HG03139 (cell line): Measurements from ENCODE around the gene GSTM2.
"Not testable (repeated sequence)": the region's sequence is repeated elsewhere in the genome, so short reads cannot be mapped to it uniquely, and the experiment has no call there.

Experiments
- ATAC-seq: cut with Tn5 transposase; IDR thresholded peaks from one replicate; pipeline ENCODE4 v1.9.1; 2021; ENCODE audit not compliant: unreplicated experiment

GSTM2 gene

GRCh38 chr1:109673861-109674260 lies 6.0 kb downstream of the GSTM2 start:
- not testable (repeated sequence) for ATAC-seq

DNA sequence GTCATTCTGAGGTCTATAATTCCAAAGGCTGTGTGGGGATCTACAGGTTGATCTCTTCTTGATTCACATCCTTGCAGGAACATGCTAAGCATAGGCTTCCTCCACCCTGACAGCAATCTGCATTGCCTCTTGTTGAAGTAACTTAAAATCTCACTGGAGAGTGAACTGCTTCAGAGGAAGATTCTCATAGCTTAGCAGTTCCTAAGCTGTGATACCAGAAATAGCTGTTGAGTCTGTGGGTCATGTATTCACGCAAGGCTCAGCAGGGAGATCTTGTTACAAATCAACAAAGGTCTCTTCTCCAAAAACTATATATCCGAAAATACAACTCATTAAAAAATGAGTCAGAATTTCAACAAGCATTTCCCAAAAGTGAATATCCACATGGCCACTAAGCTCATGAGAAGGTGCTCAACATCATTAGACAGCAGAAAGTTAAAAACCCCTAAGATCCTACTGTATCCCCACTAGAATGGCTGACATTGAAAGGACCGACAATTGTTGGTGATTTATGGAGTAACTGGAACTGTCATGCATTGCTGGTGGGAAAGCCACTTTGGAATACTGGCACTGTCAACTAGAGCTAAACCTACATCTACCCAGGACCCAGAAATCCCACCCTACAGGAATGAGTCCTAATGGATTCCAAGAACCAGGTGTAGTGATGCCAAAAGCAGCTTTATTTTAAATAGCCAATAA lies 9.0 kb downstream of the GSTM2 start:
- not testable (repeated sequence) for ATAC-seq

DNA sequence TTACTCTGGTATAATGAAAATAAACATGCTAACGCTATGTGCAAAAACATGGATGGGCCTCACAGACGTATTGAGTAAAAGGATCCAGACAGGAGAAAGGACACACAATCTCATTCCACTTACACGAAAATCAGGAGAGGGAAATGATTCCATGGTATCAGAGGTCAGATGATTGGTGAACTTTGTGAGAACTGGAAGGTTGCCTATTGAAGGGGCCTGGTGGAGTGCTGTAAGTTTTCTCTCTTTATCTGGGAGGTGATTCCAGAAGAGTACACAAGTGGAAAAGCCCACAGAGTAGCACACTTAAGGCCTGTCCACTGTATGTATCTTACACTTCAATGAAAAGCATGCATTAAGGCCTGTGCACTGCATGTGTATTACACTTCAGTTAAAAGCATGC lies 9.6 kb downstream of the GSTM2 start:
- ATAC-seq, result no peak

DNA sequence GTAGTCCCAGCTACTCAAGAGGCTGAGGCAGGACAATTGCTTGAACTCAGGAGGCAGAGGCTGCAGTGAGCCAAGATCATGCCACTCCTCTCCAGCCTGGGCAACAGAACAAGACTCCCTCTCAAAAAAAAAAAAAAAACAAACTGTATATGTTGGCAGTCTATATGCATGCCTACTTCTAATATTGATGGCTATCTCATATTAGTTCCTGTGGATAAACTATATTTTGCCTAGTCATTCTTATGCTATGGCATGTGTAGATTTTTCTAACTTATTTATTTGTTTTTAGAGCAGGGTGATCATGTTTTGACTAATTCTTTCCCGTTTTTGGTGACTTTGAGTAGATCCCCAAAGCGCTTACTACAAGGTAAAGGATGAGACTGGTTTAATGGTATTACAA lies 10.8 kb downstream of the GSTM2 start:
- ATAC-seq, result not testable (repeated sequence)

DNA sequence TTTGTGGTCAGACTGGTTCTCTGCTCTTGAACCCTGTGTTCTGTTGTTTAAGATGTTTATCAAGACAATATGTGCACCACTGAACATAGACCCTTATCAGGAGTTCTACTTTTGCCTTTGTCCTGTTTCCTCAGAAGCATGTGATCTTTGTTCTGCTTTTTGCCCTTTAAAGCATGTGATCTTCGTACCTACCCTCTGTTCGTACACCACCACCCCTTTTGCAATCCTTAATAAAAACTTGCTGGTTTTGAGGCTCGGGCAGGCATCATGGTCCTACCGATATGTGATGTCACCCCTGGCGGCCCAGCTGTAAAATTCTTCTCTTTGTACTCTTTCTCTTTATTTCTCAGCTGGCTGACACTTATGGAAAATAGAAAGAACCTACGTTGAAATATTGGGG lies 16.9 kb downstream of the GSTM2 start:
- not testable (repeated sequence) for ATAC-seq

DNA sequence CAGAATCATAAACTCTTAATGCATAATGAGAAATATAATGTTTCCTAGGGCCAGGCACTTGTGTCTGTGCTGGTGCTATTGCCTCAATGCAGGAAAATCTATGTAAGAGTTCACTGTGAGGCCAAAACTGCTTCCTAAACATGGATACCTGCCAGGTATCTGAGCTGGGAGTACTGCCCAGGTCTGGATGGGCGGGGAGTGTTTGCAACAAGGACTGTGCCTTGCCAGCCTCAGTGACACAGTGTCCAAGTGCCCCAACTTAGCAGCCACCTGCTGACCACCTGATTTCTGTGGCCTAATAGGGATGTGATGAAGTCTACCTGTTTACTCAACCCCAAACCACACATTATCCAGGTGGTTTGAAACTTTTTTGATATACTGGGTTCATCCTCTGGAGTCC lies 17.5 kb downstream of the GSTM2 start:
- ATAC-seq, result not testable (repeated sequence)

DNA sequence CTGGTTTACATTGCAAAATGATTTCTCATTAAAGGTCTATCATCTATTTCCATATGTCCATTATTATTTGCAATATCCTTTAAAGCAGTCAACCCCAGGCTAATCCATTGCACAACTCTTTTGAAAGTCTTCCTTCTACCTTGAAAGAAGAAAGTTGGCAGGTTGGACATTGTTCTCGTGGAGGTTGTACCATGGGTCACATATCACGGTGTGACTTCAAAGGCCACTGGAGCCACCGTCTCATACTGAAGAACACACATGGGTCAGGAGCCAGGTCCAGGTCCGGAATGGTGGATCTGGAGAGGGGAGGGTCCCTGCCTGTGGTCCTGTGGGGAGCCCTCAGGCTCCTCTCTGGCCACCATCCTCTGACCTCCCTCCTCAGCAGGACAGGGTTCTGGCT lies 18.0 kb downstream of the GSTM2 start:
- ATAC-seq, result not testable (repeated sequence)

DNA sequence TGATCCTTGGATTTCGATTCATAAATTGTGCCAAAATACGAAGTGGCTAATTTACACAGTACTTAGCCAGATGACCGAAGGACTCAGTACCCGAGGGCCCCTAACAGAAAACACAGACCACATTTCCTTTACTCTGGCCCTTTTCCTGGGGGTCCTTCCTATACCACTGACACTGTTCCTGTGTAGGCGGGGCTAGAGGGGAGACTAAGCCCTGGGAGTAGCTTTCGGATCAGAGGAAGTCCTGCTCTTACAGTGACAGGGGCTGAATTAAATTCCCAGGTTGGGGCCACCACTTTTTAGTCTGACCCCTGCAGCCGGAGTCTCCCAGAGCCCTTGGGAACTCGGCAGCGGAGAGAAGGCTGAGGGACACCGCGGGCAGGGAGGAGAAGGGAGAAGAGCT lies 19.3 kb downstream of the GSTM2 start:
- ATAC-seq, result not testable (repeated sequence)

GRCh38 chr1:109687641-109688499 lies 20.0 kb downstream of the GSTM2 start, which contains the start of gene GSTM1:
Gene GSTM1 (plus strand): TSS chr1:109687817. CDS start chr1:109687874, 57 bp downstream.
- ATAC-seq, result peak; percentile 97

GRCh38 chr1:109689844-109690405 lies 22.1 kb downstream of the GSTM2 start:
- ATAC-seq, result no peak

DNA sequence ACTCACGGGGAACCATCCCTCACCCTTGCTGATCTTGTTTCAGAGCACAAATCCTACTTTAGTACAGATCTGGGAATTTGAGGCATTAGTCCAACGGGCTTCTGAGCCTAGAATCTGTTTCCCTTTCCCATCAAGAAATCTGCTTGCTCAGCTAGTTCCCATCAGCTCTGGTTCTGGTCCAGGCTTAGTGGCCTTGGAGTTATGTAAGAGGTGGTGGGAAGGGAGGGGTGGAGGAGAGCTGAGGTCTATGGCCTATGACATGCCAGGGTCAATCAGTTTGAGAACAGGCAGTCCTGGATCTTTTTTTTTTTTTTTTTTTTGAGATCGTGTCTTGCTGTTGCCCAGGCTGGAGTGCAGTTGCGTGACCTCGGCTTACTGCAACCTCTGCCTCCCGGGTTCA lies 23.9 kb downstream of the GSTM2 start:
- no peak for ATAC-seq

DNA sequence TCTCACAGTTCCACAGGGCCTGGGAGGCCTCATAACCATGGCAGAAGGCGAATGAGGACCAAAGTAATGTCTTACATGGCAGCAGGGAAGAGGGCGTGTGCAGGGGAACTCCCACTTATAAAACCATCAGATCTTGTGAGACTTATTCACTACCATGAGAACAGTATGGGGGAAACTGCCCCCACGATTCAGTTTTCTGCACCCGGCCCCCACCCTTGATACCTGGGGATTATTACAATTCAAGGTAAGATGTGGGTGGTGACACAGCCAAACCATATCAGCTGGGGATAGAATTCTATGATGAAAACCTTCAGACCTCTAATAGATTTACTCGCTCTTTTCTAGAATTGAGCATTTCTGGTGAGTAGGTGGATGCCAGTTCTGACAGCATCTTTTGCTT lies 26.5 kb downstream of the GSTM2 start:
- ATAC-seq, result not testable (repeated sequence)

DNA sequence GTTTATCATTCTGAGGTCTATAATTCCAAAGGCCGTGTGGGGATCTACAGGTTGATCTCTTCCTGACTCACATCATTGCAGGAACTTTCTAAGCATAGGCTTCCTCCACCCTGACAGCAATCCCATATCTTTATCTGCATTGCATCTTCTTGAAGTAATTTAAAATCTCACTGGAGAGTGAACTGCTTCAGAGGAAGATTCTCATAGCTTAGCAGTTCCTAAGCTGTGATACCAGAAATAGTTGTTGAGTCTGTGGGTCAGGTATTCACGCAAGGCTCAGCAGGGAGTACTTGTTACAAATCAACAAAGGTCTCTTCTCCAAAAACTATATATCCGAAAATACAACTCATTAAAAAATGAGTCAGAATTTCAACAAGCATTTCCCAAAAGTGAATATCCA lies 27.3 kb downstream of the GSTM2 start:
- not testable (repeated sequence) for ATAC-seq

- ATAC-seq, result no peak
Measured at GRCh38 chr1:109697066-109697465, 29.2 kb downstream of the GSTM2 start.

DNA sequence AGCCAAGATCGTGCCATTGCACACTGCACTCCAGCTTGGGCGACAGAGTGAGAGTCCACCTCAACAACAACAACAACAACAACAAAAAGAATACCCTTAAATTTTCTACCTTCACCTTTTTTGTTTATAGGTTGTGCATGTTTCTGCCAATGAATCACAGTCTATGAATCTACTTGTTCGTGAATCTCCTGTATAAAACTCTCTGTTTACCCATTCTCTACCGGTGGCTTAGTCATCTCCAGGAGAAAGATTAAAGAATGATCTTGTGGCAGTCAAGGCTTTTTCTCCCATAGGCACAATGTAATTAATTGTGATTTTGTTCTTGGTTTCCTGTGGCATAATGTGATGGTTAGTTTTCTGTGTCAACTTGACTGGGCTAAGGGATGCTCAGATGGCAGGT lies 30.0 kb downstream of the GSTM2 start:
- not testable (repeated sequence) for ATAC-seq

- not testable (repeated sequence) for ATAC-seq
Measured at GRCh38 chr1:109702940-109703339, 35.1 kb downstream of the GSTM2 start.

GRCh38 chr1:109704173-109704572 lies 36.3 kb downstream of the GSTM2 start:
- ATAC-seq, result no peak

DNA sequence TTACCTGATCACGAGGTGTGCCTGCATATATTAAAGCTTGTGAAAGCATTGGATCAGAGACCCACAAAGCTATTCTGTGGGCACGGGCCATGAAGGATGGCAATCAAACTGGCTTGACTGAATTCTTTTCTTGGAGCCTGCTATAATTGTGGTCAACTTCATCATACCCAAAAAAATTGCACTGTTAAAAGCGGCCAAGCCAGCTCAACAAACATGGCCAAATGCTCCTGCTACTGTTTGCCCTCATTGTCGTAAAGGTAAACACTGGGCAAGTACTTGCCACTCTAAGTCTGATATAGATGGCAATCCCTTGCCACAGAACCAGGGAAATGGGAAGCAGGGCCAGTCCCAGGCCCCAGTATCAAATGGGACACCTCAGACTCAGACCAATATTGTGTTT lies 37.6 kb downstream of the GSTM2 start:
- ATAC-seq, result no peak

DNA sequence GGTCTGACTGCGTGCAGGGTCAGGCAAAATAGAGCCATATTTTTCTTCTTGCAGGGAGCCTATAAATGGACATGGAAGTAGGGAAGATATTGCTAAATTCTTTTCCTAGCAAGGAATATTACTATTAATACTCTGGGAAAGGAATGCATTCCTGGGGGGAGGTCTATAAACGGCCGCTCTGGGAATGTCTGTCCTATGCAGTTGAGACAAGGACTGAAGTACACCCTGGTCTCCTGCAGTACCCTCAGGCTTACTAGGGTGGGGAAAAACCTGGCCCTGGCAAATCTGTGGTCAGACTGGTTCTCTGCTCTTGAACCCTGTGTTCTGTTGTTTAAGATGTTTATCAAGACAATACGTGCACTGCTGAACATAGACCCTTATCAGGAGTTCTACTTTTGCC lies 41.1 kb downstream of the GSTM2 start:
- ATAC-seq, result not testable (repeated sequence)

DNA sequence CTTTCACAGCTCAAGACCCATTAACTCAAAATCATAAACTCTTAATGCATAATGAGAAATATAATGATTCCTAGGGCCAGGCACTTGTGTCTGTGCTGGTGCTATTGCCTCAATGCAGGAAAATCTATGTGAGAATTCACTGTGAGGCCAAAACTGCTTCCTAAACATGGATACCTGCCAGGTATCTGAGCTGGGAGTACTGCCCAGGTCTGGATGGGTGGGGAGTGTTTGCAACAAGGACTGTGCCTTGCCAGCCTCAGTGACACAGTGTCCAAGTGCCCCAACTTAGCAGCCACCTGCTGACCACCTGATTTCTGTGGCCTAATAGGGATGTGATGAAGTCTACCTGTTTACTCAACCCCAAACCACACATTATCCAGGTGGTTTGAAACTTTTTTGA lies 42.0 kb downstream of the GSTM2 start:
- not testable (repeated sequence) for ATAC-seq

GRCh38 chr1:109711593-109712320 lies 43.9 kb downstream of the GSTM2 start, which contains the start of gene GSTM5:
Gene GSTM5 (plus strand): TSS chr1:109712251. CDS start chr1:109712313, 62 bp downstream.
- ATAC-seq, result not testable (repeated sequence)
